Right forelimb (tissue), 1 donor: ENCODE results near the gene NCAPH2.
"Not testable (repeated sequence)": the region's sequence is repeated elsewhere in the genome, so short reads cannot be mapped to it uniquely, and the experiment has no call there.

Source experiments
- DNase-seq: peaks from one replicate; pipeline ENCODE4 v3.0.0-alpha.2; 2018

NCAPH2 gene

DNA sequence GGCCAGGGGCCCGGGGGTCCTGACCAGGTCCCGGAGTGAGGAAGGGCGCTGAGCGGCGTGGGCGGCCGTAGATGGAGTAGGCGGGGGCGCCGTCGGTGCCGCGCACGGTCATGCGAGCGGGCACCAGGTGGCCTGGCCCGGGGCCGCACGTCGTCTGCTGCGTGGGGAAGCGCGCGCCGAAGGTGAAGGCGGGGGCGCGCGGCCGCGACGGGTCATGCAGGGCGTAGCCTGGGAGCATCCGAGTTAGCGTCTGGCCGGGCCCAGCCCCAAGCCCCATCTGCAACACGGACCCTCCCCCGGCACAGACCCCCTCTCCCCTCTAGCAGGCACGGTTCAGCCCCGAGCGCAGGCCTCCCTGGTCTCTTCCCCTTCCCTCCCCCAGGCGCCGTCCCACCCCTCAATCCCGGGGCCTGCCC is 23.5 kb downstream of the NCAPH2 start:
- DNase-seq: no peak

GRCh38 chr22:50531962-50532674 is 24.1 kb downstream of the NCAPH2 start:
- DNase-seq: peak; percentile 85

DNA sequence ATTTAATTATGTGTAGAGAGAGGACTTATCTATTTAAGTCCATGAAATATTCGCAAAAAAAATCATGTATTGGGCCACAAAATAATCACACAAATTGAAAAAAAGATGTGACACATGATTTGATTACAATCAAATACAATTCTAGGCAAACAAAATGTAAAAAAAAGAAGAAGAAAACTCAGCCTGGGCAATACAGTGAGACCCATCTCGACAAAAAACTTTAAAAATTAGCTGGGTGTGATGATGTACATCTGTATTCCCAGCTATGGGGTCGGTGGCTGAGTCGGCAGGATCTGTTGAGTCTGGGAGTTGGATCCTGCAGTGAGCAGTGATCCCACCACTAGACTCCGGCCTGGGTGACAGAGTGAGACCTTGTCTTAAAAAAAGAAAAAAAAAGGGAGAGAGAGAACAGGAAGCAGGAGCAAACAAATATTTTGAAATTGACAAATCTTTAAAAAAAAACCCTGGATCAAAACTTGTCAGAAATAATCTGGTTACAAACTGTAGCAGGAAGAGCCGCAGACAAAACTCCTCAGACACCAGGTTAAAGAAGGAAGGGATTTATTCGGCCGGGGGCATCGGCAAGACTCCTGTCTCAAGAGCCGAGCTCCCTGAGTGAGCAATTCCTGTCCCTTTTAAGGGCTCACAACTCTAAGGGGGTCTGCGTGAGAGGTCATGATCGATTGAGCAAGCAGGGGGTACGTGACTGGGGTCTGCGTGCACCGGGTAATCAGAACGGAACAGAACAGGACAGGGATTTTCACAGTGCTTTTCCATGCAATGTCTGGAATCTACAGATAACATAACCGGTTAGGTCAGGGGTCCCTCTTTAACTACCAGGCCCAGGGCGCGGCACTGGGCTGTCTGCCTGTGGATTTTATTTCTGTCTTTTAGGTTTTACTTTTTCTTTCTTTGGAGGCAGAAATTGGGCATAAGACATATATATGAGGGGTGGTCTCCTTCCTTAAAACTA is 25.1 kb downstream of the NCAPH2 start:
- no peak for DNase-seq

DNA sequence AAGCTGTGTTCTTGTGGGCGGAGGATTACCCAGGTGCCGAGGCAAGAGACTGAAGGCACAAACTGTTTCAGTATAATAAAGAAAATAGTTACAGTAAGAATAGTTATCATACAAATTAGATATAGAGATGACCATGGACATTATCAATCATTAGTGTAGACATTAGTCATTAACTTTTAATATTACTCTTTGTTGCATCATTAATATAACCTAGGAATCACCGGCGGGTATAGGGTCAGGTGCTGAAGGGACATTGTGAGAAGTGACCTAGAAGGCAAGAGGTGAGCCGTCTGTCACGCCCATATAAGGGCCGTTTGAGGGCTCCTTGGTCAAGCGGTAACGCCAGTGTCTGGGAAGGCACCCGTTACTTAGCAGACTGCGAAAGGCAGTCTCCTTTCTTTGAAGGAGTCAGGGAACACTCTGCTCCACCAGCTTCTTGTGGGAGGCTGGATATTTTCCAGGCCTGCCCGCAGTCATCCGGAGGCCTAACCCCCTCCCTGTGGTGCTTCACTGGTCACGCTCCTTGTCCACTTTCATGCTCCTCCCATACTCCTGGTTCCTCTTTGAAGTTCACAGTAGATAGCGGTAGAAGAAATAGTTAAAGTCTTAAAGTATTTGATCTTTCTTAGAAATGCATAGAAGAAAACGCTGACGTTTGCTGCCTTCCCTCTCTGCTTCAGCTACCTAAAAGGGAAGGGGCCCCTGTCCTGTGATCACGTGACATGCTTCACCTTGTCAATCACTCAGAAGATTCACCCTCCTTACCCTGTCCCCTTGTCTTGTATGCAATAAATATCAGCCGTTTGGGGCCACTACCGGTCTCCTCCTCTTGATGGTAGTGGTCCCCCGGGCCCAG is 26.1 kb downstream of the NCAPH2 start:
- not testable (repeated sequence) for DNase-seq

GRCh38 chr22:50535113-50535512 is 27.1 kb downstream of the NCAPH2 start:
- no peak for DNase-seq

DNA sequence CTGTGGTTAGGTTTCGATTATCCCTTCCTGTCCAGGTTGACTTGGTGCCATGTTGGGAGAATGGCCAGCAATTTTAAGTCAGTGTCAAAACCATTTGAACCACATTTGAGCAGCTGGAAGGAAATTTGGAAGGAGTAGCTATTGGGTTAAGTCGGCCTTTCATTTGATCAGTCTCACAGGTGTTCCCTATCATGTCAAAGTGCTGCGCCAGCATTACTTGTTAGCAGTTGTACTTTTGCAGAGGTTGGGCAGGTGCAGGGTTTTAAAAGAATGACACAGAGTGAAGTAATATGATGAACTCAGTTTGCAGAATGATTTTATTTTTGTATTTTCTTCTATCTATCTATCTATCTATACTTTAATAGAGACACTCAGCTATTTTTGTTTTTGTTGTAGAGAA is 28.2 kb downstream of the NCAPH2 start:
- DNase-seq: no peak

DNA sequence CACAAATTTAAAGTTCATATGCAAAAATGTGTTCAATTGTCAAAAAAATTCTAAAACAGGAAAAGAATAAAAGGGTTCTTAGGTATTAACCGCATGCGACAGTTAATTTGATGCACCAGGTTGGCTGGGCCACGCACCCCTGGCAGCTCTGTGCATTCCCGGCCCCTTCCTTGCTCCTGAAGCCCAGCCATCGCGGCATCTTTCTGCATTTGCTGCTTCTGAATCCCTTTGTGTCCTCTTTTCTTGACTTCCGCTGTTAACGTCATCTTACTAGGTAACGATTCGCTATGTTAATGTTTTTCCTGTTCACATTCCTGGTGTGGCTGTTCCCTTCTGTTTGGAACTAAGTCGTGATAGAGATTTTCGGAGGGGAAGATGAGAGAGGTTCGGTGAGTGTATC is 29.7 kb downstream of the NCAPH2 start:
- DNase-seq: no peak

GRCh38 chr22:50540381-50540780 is 32.4 kb downstream of the NCAPH2 start:
- no peak for DNase-seq

DNA sequence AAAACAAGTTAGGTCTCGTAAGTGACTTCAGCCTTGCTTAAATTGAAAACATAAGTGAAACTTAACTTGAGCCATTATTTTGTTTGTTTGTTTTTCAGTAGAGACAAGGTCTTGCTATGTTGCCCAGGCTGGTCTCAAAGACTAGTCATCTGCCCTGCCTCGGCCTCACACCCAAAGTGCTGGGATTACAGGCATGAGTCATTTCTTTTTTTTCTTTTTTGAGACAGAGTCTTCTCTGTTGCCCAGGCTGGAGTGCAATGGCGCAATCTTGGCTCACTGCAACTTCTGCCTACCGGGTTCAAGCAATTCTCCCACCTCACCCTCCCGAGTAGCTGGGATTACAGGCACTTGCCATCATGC is 33.6 kb downstream of the NCAPH2 start:
- DNase-seq: not testable (repeated sequence)

- DNase-seq: no peak
Observed at GRCh38 chr22:50542416-50542927, 34.4 kb downstream of the NCAPH2 start.

GRCh38 chr22:50544078-50544745 is 36.2 kb downstream of the NCAPH2 start:
- no peak for DNase-seq

DNA sequence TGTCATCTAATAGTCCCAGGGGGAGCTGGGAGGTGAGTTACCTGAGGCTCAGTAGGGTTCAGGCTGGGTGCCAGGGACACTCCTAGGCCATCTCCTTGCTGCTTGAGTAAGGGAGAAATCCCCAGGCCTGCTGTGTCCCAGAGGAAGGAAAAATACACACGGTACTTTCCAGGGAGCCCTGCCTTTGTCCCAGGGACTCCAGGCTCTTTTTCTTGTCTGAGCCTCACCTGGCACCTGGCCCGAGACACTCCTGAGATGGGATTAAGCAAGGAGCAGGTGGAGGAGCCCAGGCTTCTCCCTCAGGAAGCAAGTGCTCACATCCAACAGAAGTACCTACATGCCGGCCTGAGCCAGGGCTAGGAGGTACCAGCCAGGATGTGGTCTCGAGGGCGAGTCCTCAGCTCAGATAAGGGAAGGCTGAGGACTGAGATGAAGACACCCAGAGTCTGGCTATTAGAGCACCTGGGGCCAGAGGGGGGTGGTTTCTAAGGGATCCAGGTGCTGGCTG is 36.8 kb downstream of the NCAPH2 start:
- DNase-seq: no peak

DNA sequence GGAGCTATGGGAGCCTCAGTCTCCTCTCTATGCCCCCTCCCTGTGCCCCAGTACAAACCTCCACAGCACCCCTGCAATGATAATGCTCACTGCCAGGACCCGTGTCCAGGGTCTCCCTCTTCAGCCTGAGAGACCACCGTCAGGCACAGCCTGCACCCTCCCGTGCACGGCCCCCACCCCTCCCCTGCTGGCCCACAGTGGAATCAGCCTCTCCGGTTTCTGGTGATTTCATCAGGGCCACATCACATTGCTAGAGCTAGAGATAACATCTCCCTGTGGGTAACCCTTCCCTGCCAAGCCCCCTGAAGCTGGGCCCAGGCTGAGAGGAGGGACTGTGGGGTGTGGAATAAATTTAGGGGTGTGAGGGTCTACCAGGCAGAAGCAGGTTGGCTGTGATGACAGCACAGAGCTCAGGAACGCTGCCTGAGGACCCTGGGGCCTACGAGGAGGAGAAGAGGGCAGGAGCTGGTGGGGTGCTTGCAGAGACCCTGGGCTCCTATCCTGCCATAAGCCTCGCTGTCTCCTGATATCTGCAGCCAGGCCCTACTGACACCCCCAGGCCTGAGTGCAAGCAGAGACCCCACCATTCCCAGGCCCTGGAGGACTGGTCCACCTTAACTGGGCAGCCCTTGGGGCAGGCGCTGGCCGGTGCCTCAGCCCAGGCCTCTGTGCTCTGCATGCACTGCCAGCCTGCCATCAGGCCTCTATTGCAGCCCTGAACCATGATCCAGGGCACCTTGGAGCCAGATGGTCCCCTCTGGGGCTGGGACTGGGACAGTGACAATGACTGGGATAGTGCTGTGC is 37.7 kb downstream of the NCAPH2 start, which contains the start of gene KLHDC7B:
TSS of gene KLHDC7B (plus strand) at position 378 of the 804 bp plus-strand sequence. CDS start at position 723, 345 bp downstream.
- DNase-seq: no peak

DNA sequence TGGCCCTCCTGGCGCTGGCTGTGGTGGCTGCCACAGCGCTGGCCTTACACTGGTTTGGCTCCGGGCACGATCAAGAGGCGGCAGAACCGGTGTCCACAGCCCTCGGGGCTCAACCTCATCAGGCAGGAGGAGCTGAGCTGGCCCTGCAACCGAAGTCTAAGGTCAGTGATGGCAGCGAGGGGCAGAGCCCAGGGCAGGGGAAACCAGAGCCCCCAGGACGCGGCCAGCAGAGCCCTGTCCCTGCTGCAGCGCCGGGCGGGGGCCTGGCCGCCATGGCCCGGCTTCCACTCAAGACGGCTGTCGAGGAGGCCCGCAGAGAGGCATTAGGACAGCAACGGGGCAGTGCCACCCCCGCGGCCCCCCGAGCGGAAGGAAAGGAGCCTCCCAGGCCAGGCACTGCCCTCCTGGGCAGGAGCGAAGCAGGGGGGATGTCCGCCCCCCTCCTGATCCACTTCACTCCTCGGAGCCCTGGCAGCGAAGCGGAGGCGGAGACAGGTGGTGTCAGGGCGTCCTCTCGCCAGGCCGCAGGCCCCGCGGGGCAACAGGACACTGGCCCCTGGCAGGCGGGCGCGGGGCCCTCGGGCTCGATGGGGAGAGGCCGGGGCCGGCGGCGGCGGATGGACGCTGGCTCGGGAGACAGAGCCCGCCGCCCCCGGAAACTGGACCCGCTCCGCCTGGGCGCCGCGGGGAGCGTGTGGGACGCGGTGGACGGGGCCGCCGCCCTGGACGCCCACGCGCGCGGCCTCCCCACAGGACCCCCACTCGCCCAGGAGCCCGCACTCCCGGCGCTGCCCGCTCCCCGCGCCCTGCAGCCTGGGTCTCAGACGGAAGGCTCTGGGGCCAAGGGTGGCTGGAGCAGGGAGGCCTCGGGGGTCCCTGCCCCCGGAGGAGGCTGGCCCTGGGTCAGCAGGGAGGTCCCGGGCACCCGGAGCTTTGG is 38.6 kb downstream of the NCAPH2 start:
- DNase-seq: no peak

GRCh38 chr22:50547263-50547985 is 39.4 kb downstream of the NCAPH2 start:
- no peak for DNase-seq

DNA sequence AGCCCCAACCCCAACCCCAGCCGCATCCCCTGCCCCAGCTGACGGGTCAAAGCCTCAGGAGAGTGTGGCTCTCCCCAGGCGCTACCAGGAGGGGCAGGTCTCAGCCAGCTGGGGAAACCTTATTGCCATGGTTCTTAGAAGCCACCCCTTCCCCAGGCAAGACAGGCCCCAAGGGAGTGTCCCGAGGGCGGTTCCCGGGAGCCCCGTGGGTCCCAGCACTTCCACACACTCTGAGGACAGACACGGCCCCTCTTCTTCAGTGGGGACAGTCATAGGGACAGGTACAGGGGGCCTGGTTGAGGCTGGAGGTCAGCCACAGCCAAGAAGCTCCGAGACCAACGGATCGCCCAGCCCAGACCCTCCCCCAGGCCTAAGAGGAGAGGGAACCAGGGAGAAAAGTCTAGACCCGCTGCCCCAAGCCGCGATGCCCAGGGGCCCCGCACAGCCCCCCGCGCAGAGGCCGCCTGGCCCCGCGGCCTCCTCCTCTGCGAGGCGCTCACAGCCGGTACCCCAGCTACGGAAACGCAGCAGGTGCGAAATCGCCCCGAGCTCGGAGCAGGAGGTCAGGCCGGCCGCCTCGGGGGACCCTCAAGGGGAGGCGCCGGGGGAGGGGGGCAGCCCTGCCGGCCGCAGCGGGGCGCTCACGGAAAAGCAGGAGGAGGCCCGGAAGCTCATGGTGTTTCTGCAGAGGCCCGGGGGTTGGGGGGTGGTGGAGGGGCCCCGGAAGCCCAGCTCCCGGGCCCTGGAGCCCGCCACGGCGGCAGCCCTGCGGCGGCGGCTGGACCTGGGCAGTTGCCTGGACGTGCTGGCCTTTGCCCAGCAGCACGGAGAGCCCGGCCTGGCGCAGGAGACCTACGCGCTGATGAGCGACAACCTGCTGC is 40.3 kb downstream of the NCAPH2 start:
- DNase-seq: no peak

GRCh38 chr22:50548921-50549790 is 41.1 kb downstream of the NCAPH2 start:
- DNase-seq: no peak
